Astrocyte (in vitro differentiated cells and primary cell): ENCODE data around the gene SLC12A5. TPM values are rescaled to one million over a fixed set of nuclear protein-coding genes. Genes with fewer than 3 reads are reported as not detected.
A peak's percentile ranks its signal among the peaks of the same experiment; 100 is the strongest.

Source experiments
- DNase-seq: peaks from one replicate; pipeline ENCODE4 v3.0.0-alpha.2; 2010; ENCODE audit warnings: low read depth
- FAIRE-seq: peaks from 2 replicates; lab custom pipeline; 2011; peaks lifted over from hg19 to GRCh38; lab: Jason Lieb, UNC
- H2AFZ ChIP-seq: 2 replicates; pipeline ENCODE4 v1.6.0; 2012; ENCODE audit warnings: low read depth, low read length, inconsistent platforms
- H3K27ac ChIP-seq: 2 replicates; pipeline ENCODE4 v1.5.1; 2011; ENCODE audit warnings: low read depth, low read length, inconsistent platforms
- H3K27me3 ChIP-seq: 2 replicates; pipeline ENCODE4 v1.6.0; 2011; ENCODE audit warnings: low read length, inconsistent platforms; ENCODE audit not compliant: insufficient read depth
- H3K36me3 ChIP-seq: 2 replicates; pipeline ENCODE4 v1.5.1; 2011; ENCODE audit warnings: low read length, inconsistent platforms; ENCODE audit not compliant: insufficient read depth
- H3K4me1 ChIP-seq: 2 replicates; pipeline ENCODE4 v1.5.1; 2011; ENCODE audit warnings: low read length, inconsistent platforms; ENCODE audit not compliant: insufficient read depth
- H3K4me2 ChIP-seq: 2 replicates; pipeline ENCODE4 v1.6.0; 2012; ENCODE audit warnings: low read length, inconsistent platforms
- H3K4me3 ChIP-seq: 2 replicates; pipeline ENCODE4 v1.5.1; 2011; ENCODE audit warnings: low read depth, mild to moderate bottlenecking, low read length, inconsistent platforms; ENCODE audit not compliant: insufficient read depth
- H3K79me2 ChIP-seq: 2 replicates; pipeline ENCODE4 v1.6.0; 2012; ENCODE audit warnings: mild to moderate bottlenecking, low read length, inconsistent platforms; ENCODE audit not compliant: insufficient read depth
- H3K9ac ChIP-seq: 2 replicates; pipeline ENCODE4 v1.6.0; 2012; ENCODE audit warnings: mild to moderate bottlenecking, low read length, inconsistent platforms
- H3K9me3 ChIP-seq: 2 replicates; pipeline ENCODE4 v1.5.1; 2012; ENCODE audit warnings: low read depth, mild to moderate bottlenecking, low read length, inconsistent platforms; ENCODE audit not compliant: insufficient read depth
- H4K20me1 ChIP-seq: 2 replicates; pipeline ENCODE4 v1.6.0; 2012; ENCODE audit warnings: low read length, inconsistent platforms; ENCODE audit not compliant: insufficient read depth
- H3K27ac Mint-ChIP-seq: one replicate; pipeline ENCODE4 v1.8.0; 2021; ENCODE audit warnings: mild to moderate bottlenecking, mixed read lengths; ENCODE audit not compliant: unreplicated experiment
- H3K27me3 Mint-ChIP-seq: one replicate; pipeline ENCODE4 v1.8.0; 2021; ENCODE audit warnings: low read depth, mixed read lengths; ENCODE audit not compliant: unreplicated experiment
- H3K36me3 Mint-ChIP-seq: one replicate; pipeline ENCODE4 v1.8.0; 2021; ENCODE audit warnings: low read depth, mixed read lengths; ENCODE audit not compliant: unreplicated experiment
- H3K4me1 Mint-ChIP-seq: one replicate; pipeline ENCODE4 v1.8.0; 2021; ENCODE audit warnings: low read depth, mixed read lengths; ENCODE audit not compliant: unreplicated experiment
- H3K4me3 Mint-ChIP-seq: one replicate; pipeline ENCODE4 v1.8.0; 2021; ENCODE audit warnings: mild to moderate bottlenecking, moderate library complexity, mixed read lengths; ENCODE audit not compliant: unreplicated experiment
- H3K9me3 Mint-ChIP-seq: one replicate; pipeline ENCODE4 v1.8.0; 2021; ENCODE audit warnings: mild to moderate bottlenecking, mixed read lengths; ENCODE audit not compliant: unreplicated experiment
- CTCF ChIP-seq: IDR thresholded peaks from 2 replicates; pipeline ENCODE4 v1.5.1; 2011; ENCODE audit warnings: low read depth, mild to moderate bottlenecking, inconsistent platforms, low read length, moderate library complexity; ENCODE audit not compliant: insufficient read depth
- EZH2 ChIP-seq: IDR thresholded peaks from 2 replicates; pipeline ENCODE4 v1.6.1; 2012; ENCODE audit warnings: mild to moderate bottlenecking, low read length, inconsistent platforms; ENCODE audit not compliant: insufficient read depth
- total RNA-seq: library from RNA; stranded (reverse); gene quantifications from 2 replicates; pipeline ENCODE4 v1.2.1, GENCODE V29; 2021

The SLC12A5 gene
- total RNA-seq, 1 donor from 2014 or later = 14.6 TPM

- Histone ChIP-seq H3K4me3 (no peak overlapping the region), H3K36me3 (peaks cover 59% of the 10 kb centered on the region), H3K27me3 (no peaks in the 10 kb centered on the region), H3K9ac (no peak overlapping the region), H3K4me1 (peaks cover 2% of the 10 kb centered on the region), H3K4me2 (no peak overlapping the region), H3K9me3 (no peaks in the 10 kb centered on the region), H2AFZ (no peak overlapping the region), H3K27ac (no peak overlapping the region), H3K79me2 (no peaks in the 10 kb centered on the region), H4K20me1 (peaks cover 70% of the 10 kb centered on the region)
- FAIRE-seq = no peak
- H3K4me3 Mint-ChIP-seq = no peak overlapping the region
- no peaks in the 10 kb centered on the region for H3K9me3 Mint-ChIP-seq
- H3K27me3 Mint-ChIP-seq = no peaks in the 10 kb centered on the region
- peaks cover 42% of the 10 kb centered on the region for H3K36me3 Mint-ChIP-seq
- no peak overlapping the region for H3K27ac Mint-ChIP-seq
- peaks cover 6% of the 10 kb centered on the region for H3K4me1 Mint-ChIP-seq
- TF ChIP-seq EZH2 (no peak), CTCF (no peak)
- no peak for DNase-seq
Measured at GRCh38 chr20:46065006-46065405, 36.0 kb downstream of the SLC12A5 start.

- FAIRE-seq = no peak
- peaks cover 8% of the 10 kb centered on the region for H3K4me1 ChIP-seq
- Mint-ChIP-seq H3K27me3 (no peaks in the 10 kb centered on the region), H3K4me1 (peaks cover under 1% of the 10 kb centered on the region), H3K4me3 (no peak overlapping the region), H3K36me3 (peaks cover 38% of the 10 kb centered on the region), H3K9me3 (no peaks in the 10 kb centered on the region), H3K27ac (no peak overlapping the region)
- peaks cover 60% of the 10 kb centered on the region for H3K36me3 ChIP-seq
- H4K20me1 ChIP-seq = peaks cover 67% of the 10 kb centered on the region
- H3K4me3 ChIP-seq = no peak overlapping the region
- no peaks in the 10 kb centered on the region for H3K9me3 ChIP-seq
- H3K9ac ChIP-seq = no peak overlapping the region
- H3K27ac ChIP-seq = no peak overlapping the region
- TF ChIP-seq CTCF (no peak), EZH2 (no peak)
- DNase-seq = no peak
- no peak overlapping the region for H2AFZ ChIP-seq
- H3K79me2 ChIP-seq = no peaks in the 10 kb centered on the region
- H3K27me3 ChIP-seq = no peaks in the 10 kb centered on the region
- no peak overlapping the region for H3K4me2 ChIP-seq
Measured at GRCh38 chr20:46065691-46066090, 36.7 kb downstream of the SLC12A5 start.

- peaks cover 23% of the 10 kb centered on the region for H3K79me2 ChIP-seq
- no peak for TF ChIP-seq EZH2
- TF ChIP-seq CTCF = no peak
- no peaks in the 10 kb centered on the region for H3K27me3 ChIP-seq
- peaks cover 36% of the 10 kb centered on the region for H3K36me3 ChIP-seq
- H3K27ac ChIP-seq = peak overlapping the region; percentile 41
- FAIRE-seq = no peak
- H4K20me1 ChIP-seq = peaks cover 64% of the 10 kb centered on the region
- H3K9me3 Mint-ChIP-seq = no peaks in the 10 kb centered on the region
- peak overlapping the region; percentile 69 for H3K4me2 ChIP-seq
- peaks cover 16% of the 10 kb centered on the region for H3K36me3 Mint-ChIP-seq
- no peak overlapping the region for H2AFZ ChIP-seq
- H3K4me1 ChIP-seq = peaks cover 22% of the 10 kb centered on the region
- H3K9ac ChIP-seq = no peak overlapping the region
- H3K27ac Mint-ChIP-seq = no peak overlapping the region
- no peaks in the 10 kb centered on the region for H3K9me3 ChIP-seq
- no peaks in the 10 kb centered on the region for H3K27me3 Mint-ChIP-seq
- peak; percentile 85 for DNase-seq
- H3K4me3 Mint-ChIP-seq = no peak overlapping the region
- H3K4me3 ChIP-seq = no peak overlapping the region
- H3K4me1 Mint-ChIP-seq = peaks cover 3% of the 10 kb centered on the region
Measured at GRCh38 chr20:46070215-46070900, 41.3 kb downstream of the SLC12A5 start.
